ENCODE data around the gene LSAMP. TPM values are rescaled to one million over a fixed set of nuclear protein-coding genes. Genes with fewer than 3 reads are reported as not detected.

LSAMP gene
- total RNA-seq, 1 donor: 3.3 TPM

DNA sequence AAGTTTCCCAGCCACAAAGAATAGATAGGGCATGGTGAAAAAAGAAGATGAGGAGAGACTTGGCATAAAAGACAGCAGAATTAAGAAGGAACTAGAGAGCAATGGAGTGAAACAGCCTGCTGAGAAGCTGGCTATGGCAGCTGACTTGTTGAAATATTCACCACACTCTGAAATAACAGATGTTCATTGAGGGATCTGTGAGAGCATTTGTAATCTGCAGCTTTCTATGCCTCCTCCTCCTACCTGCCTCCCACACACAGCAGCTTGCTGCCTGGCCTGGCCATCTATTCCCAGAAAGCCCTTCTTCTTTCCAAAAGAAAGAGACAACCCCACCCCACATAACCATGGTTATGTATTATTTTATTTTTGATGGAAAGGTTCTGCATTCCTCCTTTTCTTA lies 518.1 kb downstream of the LSAMP start:
- H2AFZ ChIP-seq (ENCODE audit: low read length): no peak overlapping the region
- no peak for DNase-seq (ENCODE audit: insufficient read length, low spot score, missing footprints)

DNA sequence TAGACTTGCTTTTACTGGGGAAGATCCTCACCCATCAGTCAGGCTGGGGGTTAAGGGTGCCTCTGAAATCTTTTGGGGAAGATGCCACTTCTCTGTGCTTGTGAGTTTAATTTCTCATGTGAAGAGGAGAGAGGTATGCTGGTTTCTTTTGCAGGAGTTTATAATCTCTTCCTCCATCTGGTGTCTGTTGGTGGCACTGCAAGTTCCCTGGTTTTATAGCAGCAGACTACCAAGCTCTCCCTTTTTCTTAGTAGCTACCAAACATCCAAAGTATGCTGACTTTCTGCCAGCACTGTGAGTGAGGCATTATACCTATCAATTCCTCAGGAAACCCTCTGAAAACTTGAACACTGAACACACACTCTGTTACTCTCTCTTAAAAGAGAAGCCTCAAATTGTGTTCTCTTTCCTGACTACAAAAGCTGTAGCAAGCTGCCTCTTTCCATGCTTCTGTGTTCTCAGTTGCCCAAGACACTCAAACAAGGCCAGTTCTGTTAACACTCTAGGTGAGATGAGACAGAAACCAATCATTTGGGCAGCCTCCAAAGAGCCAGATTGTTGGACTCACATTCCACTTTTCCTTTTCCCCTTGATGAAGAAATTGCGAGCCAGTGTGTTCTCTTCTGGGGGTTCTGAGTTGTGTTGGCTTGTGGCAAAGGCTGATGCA lies 522.5 kb downstream of the LSAMP start:
- no peak overlapping the region for H2AFZ ChIP-seq (ENCODE audit: low read length)
- TF ChIP-seq, protein P1, sequence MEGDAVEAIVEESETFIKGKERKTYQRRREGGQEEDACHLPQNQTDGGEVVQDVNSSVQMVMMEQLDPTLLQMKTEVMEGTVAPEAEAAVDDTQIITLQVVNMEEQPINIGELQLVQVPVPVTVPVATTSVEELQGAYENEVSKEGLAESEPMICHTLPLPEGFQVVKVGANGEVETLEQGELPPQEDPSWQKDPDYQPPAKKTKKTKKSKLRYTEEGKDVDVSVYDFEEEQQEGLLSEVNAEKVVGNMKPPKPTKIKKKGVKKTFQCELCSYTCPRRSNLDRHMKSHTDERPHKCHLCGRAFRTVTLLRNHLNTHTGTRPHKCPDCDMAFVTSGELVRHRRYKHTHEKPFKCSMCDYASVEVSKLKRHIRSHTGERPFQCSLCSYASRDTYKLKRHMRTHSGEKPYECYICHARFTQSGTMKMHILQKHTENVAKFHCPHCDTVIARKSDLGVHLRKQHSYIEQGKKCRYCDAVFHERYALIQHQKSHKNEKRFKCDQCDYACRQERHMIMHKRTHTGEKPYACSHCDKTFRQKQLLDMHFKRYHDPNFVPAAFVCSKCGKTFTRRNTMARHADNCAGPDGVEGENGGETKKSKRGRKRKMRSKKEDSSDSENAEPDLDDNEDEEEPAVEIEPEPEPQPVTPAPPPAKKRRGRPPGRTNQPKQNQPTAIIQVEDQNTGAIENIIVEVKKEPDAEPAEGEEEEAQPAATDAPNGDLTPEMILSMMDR (IDR thresholded peaks at IDR 0.05; ENCODE audit: extremely low read depth, low read depth, low read length): peak; percentile 55
- DNase-seq (ENCODE audit: insufficient read length, low spot score, missing footprints): peak; percentile 63
- H3K9me3 ChIP-seq (ENCODE audit: low read depth, low read length): no peaks in the 10 kb centered on the region
- no peaks in the 10 kb centered on the region for H4K20me1 ChIP-seq (ENCODE audit: insufficient read depth, low read length)
- no peak overlapping the region for H3K4me3 ChIP-seq (ENCODE audit: insufficient read depth, low read length)
- H3K4me2 ChIP-seq (ENCODE audit: insufficient read depth, low read length): no peak overlapping the region
- H3K27me3 ChIP-seq (ENCODE audit: insufficient read depth, low read length): no peaks in the 10 kb centered on the region
- no peak overlapping the region for H3K27ac ChIP-seq (ENCODE audit: low read depth, low read length)
- no peaks in the 10 kb centered on the region for H3K79me2 ChIP-seq (ENCODE audit: insufficient read depth, low read length)
- no peaks in the 10 kb centered on the region for H3K4me1 ChIP-seq (ENCODE audit: insufficient read depth, low read length)
- H3K36me3 ChIP-seq (ENCODE audit: insufficient read depth, low read length): no peaks in the 10 kb centered on the region

More for the DNA sequence above, 518.1 kb downstream of the LSAMP start:
- no peaks in the 10 kb centered on the region for H3K27me3 ChIP-seq (ENCODE audit: insufficient read depth, low read length)
- H3K79me2 ChIP-seq (ENCODE audit: insufficient read depth, low read length): no peaks in the 10 kb centered on the region
- H3K4me3 ChIP-seq (ENCODE audit: insufficient read depth, low read length): no peak overlapping the region
- no peaks in the 10 kb centered on the region for H3K4me1 ChIP-seq (ENCODE audit: insufficient read depth, low read length)
- TF ChIP-seq, protein P1 (IDR thresholded peaks at IDR 0.05; ENCODE audit: extremely low read depth, low read depth, low read length): no peak
- no peaks in the 10 kb centered on the region for H4K20me1 ChIP-seq (ENCODE audit: insufficient read depth, low read length)
- no peak overlapping the region for H3K27ac ChIP-seq (ENCODE audit: low read depth, low read length)
- H3K9me3 ChIP-seq (ENCODE audit: low read depth, low read length): no peaks in the 10 kb centered on the region
- no peak overlapping the region for H3K4me2 ChIP-seq (ENCODE audit: insufficient read depth, low read length)
- H3K36me3 ChIP-seq (ENCODE audit: insufficient read depth, low read length): no peaks in the 10 kb centered on the region

DNA sequence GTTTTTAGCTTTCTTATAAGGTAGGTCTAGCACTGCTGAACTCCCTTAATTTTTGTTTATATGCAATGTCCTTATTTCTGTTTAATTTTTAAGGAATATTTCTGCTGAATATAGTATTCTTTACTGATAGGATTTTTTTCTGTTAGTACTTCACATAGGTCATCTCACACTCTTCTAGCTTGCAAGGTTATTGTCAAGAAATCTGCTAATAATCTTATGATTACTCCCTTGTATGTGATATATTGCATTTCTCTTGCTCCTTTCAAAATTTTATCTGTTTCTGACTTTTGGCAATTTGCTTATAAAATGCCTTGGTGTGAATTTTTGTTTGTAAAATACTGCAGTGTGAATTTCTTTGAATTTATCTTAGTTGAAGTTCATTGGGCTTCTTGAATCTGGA lies 523.6 kb downstream of the LSAMP start:
- H3K9me3 ChIP-seq (ENCODE audit: low read depth, low read length): no peaks in the 10 kb centered on the region
- H3K79me2 ChIP-seq (ENCODE audit: insufficient read depth, low read length): no peaks in the 10 kb centered on the region
- H3K36me3 ChIP-seq (ENCODE audit: insufficient read depth, low read length): no peaks in the 10 kb centered on the region
- H3K4me1 ChIP-seq (ENCODE audit: insufficient read depth, low read length): no peaks in the 10 kb centered on the region
- H3K27ac ChIP-seq (ENCODE audit: low read depth, low read length): no peak overlapping the region
- no peak overlapping the region for H3K4me2 ChIP-seq (ENCODE audit: insufficient read depth, low read length)
- no peaks in the 10 kb centered on the region for H3K27me3 ChIP-seq (ENCODE audit: insufficient read depth, low read length)
- no peak overlapping the region for H3K4me3 ChIP-seq (ENCODE audit: insufficient read depth, low read length)
- TF ChIP-seq, protein P1 (IDR thresholded peaks at IDR 0.05; ENCODE audit: extremely low read depth, low read depth, low read length): no peak
- no peaks in the 10 kb centered on the region for H4K20me1 ChIP-seq (ENCODE audit: insufficient read depth, low read length)
- no peak overlapping the region for H2AFZ ChIP-seq (ENCODE audit: low read length)
- no peak for DNase-seq (ENCODE audit: insufficient read length, low spot score, missing footprints)

DNA sequence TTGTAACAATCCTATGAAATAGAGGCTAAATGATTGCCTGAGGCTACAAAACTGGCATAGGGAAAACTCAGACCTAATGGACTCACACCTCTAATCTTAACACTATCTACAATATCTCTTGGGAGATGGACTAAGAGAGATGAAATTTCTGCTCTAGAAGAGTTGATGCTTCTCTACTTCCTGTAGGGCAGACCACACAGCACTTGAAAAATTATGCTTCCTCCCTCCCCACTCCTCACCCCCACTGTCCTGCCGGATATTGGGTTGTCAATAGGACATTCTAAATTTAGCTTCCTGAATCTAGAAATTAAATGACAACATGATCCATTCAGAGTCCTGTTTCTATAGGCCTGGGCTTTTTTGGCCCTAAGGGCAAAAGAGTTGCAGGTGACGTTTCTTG lies 526.4 kb downstream of the LSAMP start:
- Histone ChIP-seq H3K9me3 (ENCODE audit: low read depth, low read length) (no peaks in the 10 kb centered on the region), H3K79me2 (ENCODE audit: insufficient read depth, low read length) (no peaks in the 10 kb centered on the region), H4K20me1 (ENCODE audit: insufficient read depth, low read length) (no peaks in the 10 kb centered on the region), H3K4me1 (ENCODE audit: insufficient read depth, low read length) (no peaks in the 10 kb centered on the region), H3K27me3 (ENCODE audit: insufficient read depth, low read length) (no peaks in the 10 kb centered on the region), H3K4me3 (ENCODE audit: insufficient read depth, low read length) (no peak overlapping the region), H3K36me3 (ENCODE audit: insufficient read depth, low read length) (no peaks in the 10 kb centered on the region), H2AFZ (ENCODE audit: low read length) (no peak overlapping the region), H3K27ac (ENCODE audit: low read depth, low read length) (no peak overlapping the region), H3K4me2 (ENCODE audit: insufficient read depth, low read length) (no peak overlapping the region)
- TF ChIP-seq, protein P1 (IDR thresholded peaks at IDR 0.05; ENCODE audit: extremely low read depth, low read depth, low read length): no peak
- DNase-seq (ENCODE audit: insufficient read length, low spot score, missing footprints): no peak

Measured in osteoblast (primary cell).